Epithelial cell of esophagus (primary cell): ENCODE data around the gene SRPK3.

Experiments
- DNase-seq: peaks from one replicate; pipeline ENCODE4 v3.0.0; 2010; ENCODE audit warnings: low read depth
- H3K4me3 ChIP-seq: 2 replicates; pipeline ENCODE4 v1.5.1; 2011; ENCODE audit warnings: mild to moderate bottlenecking, low read length, control low read depth
- TF ChIP-seq, protein P1 (sequence below): IDR thresholded peaks from 2 replicates; pipeline ENCODE4 v1.5.1; 2011; ENCODE audit warnings: low read depth, mild to moderate bottlenecking, low read length, control low read depth, inconsistent platforms; ENCODE audit not compliant: insufficient read depth; ENCODE audit errors: missing control alignments

Gene SRPK3

DNA sequence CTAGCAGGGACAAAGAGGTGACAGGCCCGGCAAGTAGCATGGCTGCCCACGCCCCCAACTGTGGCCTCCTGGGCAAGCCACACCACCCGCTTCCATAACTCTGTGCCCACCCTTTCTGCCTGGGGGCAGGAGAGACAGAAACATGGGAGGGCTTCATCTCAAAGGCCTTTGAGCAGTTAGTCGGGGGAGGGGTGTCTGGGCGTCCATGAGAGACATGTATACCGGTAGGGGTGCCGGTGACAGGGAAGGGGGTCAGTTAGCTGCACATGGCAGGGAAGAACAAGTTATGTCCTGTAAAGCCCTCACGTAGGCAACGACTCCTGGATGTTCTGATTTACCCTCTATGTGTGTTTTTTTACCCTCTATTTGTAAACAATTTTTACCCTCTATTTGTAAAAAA is 40.2 kb downstream of the SRPK3 start:
- DNase-seq, result no peak
- TF ChIP-seq, protein P1, sequence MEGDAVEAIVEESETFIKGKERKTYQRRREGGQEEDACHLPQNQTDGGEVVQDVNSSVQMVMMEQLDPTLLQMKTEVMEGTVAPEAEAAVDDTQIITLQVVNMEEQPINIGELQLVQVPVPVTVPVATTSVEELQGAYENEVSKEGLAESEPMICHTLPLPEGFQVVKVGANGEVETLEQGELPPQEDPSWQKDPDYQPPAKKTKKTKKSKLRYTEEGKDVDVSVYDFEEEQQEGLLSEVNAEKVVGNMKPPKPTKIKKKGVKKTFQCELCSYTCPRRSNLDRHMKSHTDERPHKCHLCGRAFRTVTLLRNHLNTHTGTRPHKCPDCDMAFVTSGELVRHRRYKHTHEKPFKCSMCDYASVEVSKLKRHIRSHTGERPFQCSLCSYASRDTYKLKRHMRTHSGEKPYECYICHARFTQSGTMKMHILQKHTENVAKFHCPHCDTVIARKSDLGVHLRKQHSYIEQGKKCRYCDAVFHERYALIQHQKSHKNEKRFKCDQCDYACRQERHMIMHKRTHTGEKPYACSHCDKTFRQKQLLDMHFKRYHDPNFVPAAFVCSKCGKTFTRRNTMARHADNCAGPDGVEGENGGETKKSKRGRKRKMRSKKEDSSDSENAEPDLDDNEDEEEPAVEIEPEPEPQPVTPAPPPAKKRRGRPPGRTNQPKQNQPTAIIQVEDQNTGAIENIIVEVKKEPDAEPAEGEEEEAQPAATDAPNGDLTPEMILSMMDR, result no peak

DNA sequence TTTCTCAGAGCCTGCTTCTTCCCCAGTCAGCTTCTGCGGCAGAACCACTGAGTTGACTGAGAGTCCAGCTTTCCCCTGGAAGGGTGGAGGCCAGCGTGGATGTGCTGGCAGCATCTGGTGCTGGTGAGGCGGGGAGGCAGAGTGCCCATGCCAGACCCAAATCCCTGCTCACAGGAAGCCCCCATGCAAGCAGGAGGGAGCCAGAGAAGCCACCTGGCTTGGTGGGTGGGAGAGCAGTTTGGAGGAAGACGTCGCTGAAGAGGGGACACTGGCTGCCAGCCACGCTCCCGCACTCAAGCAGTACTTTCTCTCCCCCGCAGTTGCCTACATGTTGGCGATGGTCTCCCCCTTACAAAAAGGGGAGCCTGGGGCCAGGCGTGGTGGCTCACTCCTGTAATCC is 43.5 kb downstream of the SRPK3 start:
- H3K4me3 ChIP-seq, result no peak overlapping the region
- TF ChIP-seq, protein P1, result no peak
- DNase-seq, result no peak

More for the DNA sequence above, 40.2 kb downstream of the SRPK3 start:
- H3K4me3 ChIP-seq, result no peak overlapping the region

DNA sequence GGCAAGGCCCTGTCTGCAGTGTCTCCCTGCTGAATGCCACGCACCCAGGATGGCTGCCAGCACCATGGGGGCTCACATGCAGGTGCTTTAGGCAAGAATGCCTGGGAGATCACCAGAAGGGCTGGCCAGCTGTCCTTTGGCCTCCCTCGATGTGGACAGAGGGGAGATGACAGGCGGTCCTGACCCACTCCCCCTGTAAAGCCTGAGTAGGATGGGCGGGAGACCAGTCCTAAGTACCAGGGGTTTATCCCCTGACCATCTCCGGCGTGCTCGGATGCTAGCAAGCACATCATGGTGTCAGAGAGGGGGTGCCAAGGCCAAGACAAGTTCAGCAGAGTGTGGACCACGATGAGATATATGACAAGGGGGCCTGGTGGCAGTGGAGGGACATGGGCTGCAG is 44.2 kb downstream of the SRPK3 start:
- DNase-seq, result no peak
- no peak overlapping the region for H3K4me3 ChIP-seq
- TF ChIP-seq, protein P1, result no peak

DNA sequence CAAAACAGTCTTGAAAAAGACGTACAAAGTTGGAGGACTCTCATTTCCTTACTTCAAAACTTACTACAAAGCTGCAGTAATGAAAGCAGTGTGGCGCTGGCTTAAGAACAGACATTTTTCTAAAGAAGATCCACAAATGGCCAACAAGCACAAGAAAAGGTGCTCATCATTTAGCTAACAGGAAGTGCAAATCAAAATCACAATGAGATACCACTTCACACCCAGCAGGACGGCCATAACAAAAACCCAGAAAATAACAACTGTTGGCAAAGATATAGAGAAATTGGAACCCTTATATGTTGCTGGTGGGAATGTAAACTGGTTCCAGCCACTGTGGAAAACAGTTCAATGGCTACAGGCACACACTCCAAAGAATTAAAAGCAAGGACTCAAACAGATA is 46.2 kb downstream of the SRPK3 start:
- TF ChIP-seq, protein P1, result no peak
- no peak overlapping the region for H3K4me3 ChIP-seq
- DNase-seq, result no peak

DNA sequence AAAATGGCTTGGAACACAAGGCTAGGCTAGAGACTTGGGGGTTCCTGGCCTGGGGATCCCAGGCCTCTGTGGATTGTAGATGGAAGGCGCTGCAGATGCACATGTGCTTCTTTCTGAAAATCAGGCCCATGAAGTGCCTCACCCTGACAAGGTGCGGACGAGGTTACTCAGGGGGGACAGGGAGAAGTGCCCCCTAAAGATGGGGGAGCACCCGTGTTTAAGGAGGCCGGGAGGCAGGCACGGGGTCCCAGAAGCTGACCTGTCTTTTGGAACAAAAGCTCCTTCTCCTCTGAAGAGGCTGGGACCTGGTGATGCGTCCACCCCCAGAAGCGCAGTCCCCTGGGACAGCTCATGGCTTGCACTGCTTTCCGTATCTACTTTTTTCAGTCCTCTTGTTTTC is 47.1 kb downstream of the SRPK3 start:
- no peak for DNase-seq
- H3K4me3 ChIP-seq, result no peak overlapping the region

DNA sequence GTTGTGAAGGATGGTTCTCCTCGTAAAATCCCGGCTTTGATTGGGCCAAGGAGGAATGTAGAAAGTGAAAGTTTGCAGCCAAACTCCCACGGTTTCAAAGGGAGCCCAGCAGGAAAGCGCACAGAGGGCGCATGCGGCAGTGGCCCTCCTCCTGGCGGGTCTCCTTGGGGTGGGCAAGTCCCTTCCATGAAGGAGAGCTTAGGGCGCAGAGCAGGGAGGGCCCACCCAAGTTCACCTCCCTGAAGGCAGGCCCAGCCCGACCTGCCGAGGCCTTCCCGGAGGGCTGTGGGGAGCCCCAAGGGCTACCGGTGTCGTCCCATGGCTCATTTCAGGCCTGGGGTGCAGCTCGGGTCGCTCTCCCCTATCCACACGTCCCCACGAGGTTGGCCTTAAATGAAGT is 47.5 kb downstream of the SRPK3 start:
- no peak overlapping the region for H3K4me3 ChIP-seq
- TF ChIP-seq, protein P1, result no peak
- DNase-seq, result no peak

More for the DNA sequence above, 47.1 kb downstream of the SRPK3 start:
- TF ChIP-seq, protein P1, result no peak

DNA sequence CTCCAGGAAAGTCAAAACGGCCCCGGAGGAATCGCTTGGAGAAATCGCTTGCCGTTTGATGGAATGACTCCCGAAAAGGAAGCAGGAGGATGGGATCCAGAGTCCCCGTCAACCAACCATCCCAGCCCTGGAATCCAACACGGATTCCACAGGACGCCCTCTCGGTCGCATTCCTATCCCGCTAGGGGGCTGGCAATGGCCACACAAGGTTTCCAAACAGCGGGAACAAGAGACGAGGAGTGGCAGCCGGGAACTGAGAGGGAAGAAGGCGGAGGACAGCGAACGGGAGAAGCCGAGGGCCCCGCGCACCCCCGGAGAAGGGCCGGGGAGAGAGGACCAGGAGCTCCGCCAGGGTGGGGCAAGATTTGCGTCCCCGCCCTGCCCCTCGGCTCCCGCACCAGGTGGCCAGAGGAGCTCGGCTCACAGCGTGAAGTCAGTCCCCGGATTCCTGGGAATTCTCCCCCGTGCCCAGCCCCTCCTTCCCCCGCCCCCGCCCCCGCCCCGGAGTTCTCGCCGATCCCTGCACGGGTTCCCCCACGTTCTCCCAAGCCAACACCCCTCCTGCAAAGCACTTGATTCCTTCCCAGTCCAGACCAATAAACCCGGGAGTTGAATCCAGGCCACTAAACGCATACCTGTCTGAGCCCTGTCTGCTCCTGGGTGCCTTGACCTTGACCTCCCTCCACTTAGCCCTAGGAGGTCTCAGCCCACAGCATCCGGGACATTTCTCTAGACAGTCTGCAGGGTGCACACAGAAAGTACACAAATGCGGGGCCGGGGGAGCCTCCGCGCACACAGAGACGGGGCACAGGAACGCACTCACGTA is 48.1 kb downstream of the SRPK3 start:
- no peak for DNase-seq
- TF ChIP-seq, protein P1, result no peak
- H3K4me3 ChIP-seq, result no peak overlapping the region
